B cell (primary cell): ENCODE measurements around the gene PDZRN4.

ENCODE experiments used
- CTCF ChIP-seq: fragments of 200-600 bp; IDR thresholded peaks from one replicate; pipeline ENCODE4 v1.8.0; 2022; ENCODE audit warnings: antibody characterized with exemption, mild to moderate bottlenecking
- EZH2 ChIP-seq: IDR thresholded peaks from 2 replicates; pipeline ENCODE4 v1.6.1; 2012; ENCODE audit warnings: borderline replicate concordance, low read depth, mild to moderate bottlenecking, moderate library complexity, low read length; ENCODE audit not compliant: insufficient read depth, poor library complexity, severe bottlenecking

GRCh38 chr12:41269056-41269455, 80.9 kb downstream of the PDZRN4 start:
- TF ChIP-seq CTCF (no peak), EZH2 (no peak)
